Tibial artery (tissue), 4 donors: ENCODE measurements around the gene PTH1R.

Experiments used
- DNase-seq, 2 donors: peaks; one replicate each; pipeline ENCODE4 v3.0.0-alpha.2; 2019
- H3K27ac ChIP-seq, 2 donors: fragments of 200-600 bp; sonication (generic) in 1 of 2; 1 replicate in 1 of 2; 2 replicates in 1 of 2; pipeline ENCODE4 v1.5.1; 2018 to 2019; ENCODE audit warnings: mild to moderate bottlenecking in 1 of 2
- H3K27me3 ChIP-seq, 2 donors: fragments of 200-600 bp; sonication (generic) in 1 of 2; one replicate each; pipeline versions ENCODE4 v1.5.1 to v1.6.0; 2016 to 2019
- H3K36me3 ChIP-seq, 3 donors: fragments of 200-600 bp; sonication (generic) in 2 of 3; one replicate each; pipeline ENCODE4 v1.5.1; 2016 to 2019; ENCODE audit warnings: mild to moderate bottlenecking in 2 of 3
- H3K4me1 ChIP-seq, 4 donors: fragments of 200-600 bp; sonication (generic) in 2 of 4; 1 replicate in 3 of 4; 2 replicates in 1 of 4; pipeline ENCODE4 v1.5.1; 2016 to 2019
- H3K4me3 ChIP-seq, 2 donors: fragments of 200-600 bp; sonication (generic) in 1 of 2; 1 replicate in 1 of 2; 2 replicates in 1 of 2; pipeline ENCODE4 v1.5.1; 2018 to 2019; ENCODE audit warnings: mild to moderate bottlenecking in 2 of 2
- H3K9me3 ChIP-seq, 3 donors: fragments of 200-600 bp; sonication (generic) in 1 of 3; one replicate each; pipeline ENCODE4 v1.5.1; 2016 to 2019
- intact Hi-C: fragments of 100-400 bp; cut with DNase I; formaldehyde crosslinking; loops from one replicate; pipeline ENCODE4 v1.15.0; 2023; ENCODE audit warnings: low total_unique reads
- TF ChIP-seq, protein P1 (sequence below), 2 experiments: fragments of 200-600 bp in 1 of 2; fragments of 450-650 bp in 1 of 2; IDR thresholded peaks; one replicate each; pipeline ENCODE4 v1.5.1; 2017 to 2019; ENCODE audit warnings: antibody characterized with exemption in 2 of 2, mild to moderate bottlenecking in 1 of 2, moderate library complexity in 1 of 2

Gene PTH1R

GRCh38 chr3:46916799-46917198, 39.3 kb downstream of the PTH1R start:
- Histone ChIP-seq H3K27me3 (no peaks in the 10 kb centered on the region), H3K27ac (no peak overlapping the region), H3K9me3 (no peaks in the 10 kb centered on the region), H3K4me1 (peaks cover 0 to 3% (median 0%) of the 10 kb centered on the region in 4 donors), H3K4me3 (no peak overlapping the region), H3K36me3 (peaks cover 38 to 52% (median 47%) of the 10 kb centered on the region in 3 donors)
- TF ChIP-seq, protein P1, sequence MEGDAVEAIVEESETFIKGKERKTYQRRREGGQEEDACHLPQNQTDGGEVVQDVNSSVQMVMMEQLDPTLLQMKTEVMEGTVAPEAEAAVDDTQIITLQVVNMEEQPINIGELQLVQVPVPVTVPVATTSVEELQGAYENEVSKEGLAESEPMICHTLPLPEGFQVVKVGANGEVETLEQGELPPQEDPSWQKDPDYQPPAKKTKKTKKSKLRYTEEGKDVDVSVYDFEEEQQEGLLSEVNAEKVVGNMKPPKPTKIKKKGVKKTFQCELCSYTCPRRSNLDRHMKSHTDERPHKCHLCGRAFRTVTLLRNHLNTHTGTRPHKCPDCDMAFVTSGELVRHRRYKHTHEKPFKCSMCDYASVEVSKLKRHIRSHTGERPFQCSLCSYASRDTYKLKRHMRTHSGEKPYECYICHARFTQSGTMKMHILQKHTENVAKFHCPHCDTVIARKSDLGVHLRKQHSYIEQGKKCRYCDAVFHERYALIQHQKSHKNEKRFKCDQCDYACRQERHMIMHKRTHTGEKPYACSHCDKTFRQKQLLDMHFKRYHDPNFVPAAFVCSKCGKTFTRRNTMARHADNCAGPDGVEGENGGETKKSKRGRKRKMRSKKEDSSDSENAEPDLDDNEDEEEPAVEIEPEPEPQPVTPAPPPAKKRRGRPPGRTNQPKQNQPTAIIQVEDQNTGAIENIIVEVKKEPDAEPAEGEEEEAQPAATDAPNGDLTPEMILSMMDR (IDR thresholded peaks at IDR 0.05), result no peak
- intact Hi-C loops, result no loop called here
- no peak for DNase-seq

DNA sequence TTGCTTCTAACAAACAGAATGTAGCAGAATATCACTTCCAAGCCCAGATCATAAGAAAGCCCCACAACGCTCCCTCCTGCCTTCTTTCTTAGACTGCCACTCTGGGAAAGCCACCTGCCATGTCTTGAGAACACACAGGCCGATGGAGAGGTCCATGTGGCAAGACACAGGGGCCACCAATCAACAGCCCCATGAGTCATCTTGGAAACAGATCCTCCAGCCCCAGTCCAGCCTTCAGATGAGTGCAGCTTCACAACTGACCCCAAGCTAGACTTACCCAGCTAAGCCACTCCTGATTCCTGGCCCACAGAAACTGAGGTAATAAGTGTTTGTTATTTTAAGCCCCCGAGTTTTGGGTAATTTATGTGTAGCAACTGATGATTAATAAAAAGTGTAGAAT, 39.7 kb downstream of the PTH1R start:
- Histone ChIP-seq H3K27ac (no peak overlapping the region), H3K4me3 (no peak overlapping the region), H3K36me3 (peaks cover 42 to 56% (median 52%) of the 10 kb centered on the region in 3 donors), H3K27me3 (no peaks in the 10 kb centered on the region), H3K9me3 (no peaks in the 10 kb centered on the region), H3K4me1 (peaks cover 0 to 3% (median 0%) of the 10 kb centered on the region in 4 donors)
- intact Hi-C loops, result no loop called here
- TF ChIP-seq, protein P1 (IDR thresholded peaks at IDR 0.05), result no peak
- peak in 1 of 2 donors; percentile 12 for DNase-seq

- TF ChIP-seq, protein P1 (IDR thresholded peaks at IDR 0.05), result no peak
- Histone ChIP-seq H3K36me3 (peaks cover 51 to 66% (median 61%) of the 10 kb centered on the region in 3 donors), H3K27me3 (no peaks in the 10 kb centered on the region), H3K4me3 (no peak overlapping the region), H3K9me3 (no peaks in the 10 kb centered on the region), H3K27ac (no peak overlapping the region), H3K4me1 (peaks cover 0 to 4% (median under 1%) of the 10 kb centered on the region in 4 donors)
- no peak for DNase-seq
- intact Hi-C loops, result no loop called here
Observed at GRCh38 chr3:46918202-46918601, 40.7 kb downstream of the PTH1R start.

DNA sequence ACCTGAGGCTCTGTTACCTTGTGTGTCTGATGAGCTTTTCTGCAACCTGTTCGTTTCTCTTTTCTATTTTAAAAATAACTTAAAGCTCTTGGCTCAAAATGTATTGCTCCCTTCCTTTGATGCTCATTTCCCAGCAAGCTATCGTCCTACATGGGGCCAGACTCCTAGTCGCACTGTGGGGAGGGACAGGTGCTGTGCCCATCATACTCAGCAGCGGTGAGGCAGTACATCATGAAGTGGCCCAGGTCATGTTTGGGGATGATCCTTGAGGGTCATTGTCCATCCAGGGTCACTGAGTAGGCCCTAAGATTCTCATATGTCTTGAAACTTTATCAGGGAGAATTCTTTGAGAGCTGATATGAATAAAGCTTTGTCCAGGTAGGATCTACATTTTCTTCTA, 41.1 kb downstream of the PTH1R start:
- intact Hi-C loops, result no loop called here
- peaks cover 52 to 70% (median 66%) of the 10 kb centered on the region in 3 donors for H3K36me3 ChIP-seq
- TF ChIP-seq, protein P1 (IDR thresholded peaks at IDR 0.05), result no peak
- peak in 1 of 2 donors; percentile 40 for DNase-seq
- peaks cover 0 to 6% (median 3%) of the 10 kb centered on the region in 4 donors for H3K4me1 ChIP-seq
- no peaks in the 10 kb centered on the region for H3K9me3 ChIP-seq
- H3K27me3 ChIP-seq, result no peaks in the 10 kb centered on the region
- H3K4me3 ChIP-seq, result no peak overlapping the region
- no peak overlapping the region for H3K27ac ChIP-seq

- TF ChIP-seq, protein P1 (IDR thresholded peaks at IDR 0.05), result no peak
- Histone ChIP-seq H3K4me1 (peaks cover 0 to 27% (median 15%) of the 10 kb centered on the region in 4 donors), H3K36me3 (peaks cover 66 to 91% (median 86%) of the 10 kb centered on the region in 3 donors), H3K27ac (no peak overlapping the region), H3K27me3 (no peaks in the 10 kb centered on the region), H3K4me3 (no peak overlapping the region), H3K9me3 (no peaks in the 10 kb centered on the region)
- peak; percentile 16 to 25 for DNase-seq
- intact Hi-C loops, result loop anchor here (5.0 to 10.0 kb wide), 2 partner anchors 76 to 404 kb away; no protein-coding TSS in a partner anchor
Observed at GRCh38 chr3:46921041-46921440, 43.5 kb downstream of the PTH1R start.
